Measurements from ENCODE around the gene ARHGAP15.
A peak's percentile ranks its signal among the peaks of the same experiment; 100 is the strongest.

Gene ARHGAP15

GRCh38 chr2:143146366-143146765 lies 17.1 kb downstream of the ARHGAP15 start:
- no peak for DNase-seq

GRCh38 chr2:143146815-143147530 lies 17.8 kb downstream of the ARHGAP15 start:
- no peak for DNase-seq

- no peak for DNase-seq
Observed at GRCh38 chr2:143148011-143148410, 18.8 kb downstream of the ARHGAP15 start.

- DNase-seq = no peak
Observed at GRCh38 chr2:143148757-143149156, 19.5 kb downstream of the ARHGAP15 start.

- no peak for DNase-seq
Observed at GRCh38 chr2:143150287-143150686, 21.1 kb downstream of the ARHGAP15 start.

GRCh38 chr2:143151111-143151752 lies 22.0 kb downstream of the ARHGAP15 start:
- DNase-seq = no peak

- no peak for DNase-seq
Observed at GRCh38 chr2:143152219-143152618, 23.0 kb downstream of the ARHGAP15 start.

- no peak for DNase-seq
Observed at GRCh38 chr2:143152637-143153036, 23.4 kb downstream of the ARHGAP15 start.

GRCh38 chr2:143155661-143156060 lies 26.4 kb downstream of the ARHGAP15 start:
- no peak for DNase-seq

- no peak for DNase-seq
Observed at GRCh38 chr2:143157001-143157400, 27.8 kb downstream of the ARHGAP15 start.

- no peak for DNase-seq
Observed at GRCh38 chr2:143157418-143157817, 28.2 kb downstream of the ARHGAP15 start.

GRCh38 chr2:143158098-143158497 lies 28.9 kb downstream of the ARHGAP15 start:
- DNase-seq = no peak

- DNase-seq = no peak
Observed at GRCh38 chr2:143158551-143159485, 29.6 kb downstream of the ARHGAP15 start.

- DNase-seq = no peak
Observed at GRCh38 chr2:143159486-143159840, 30.2 kb downstream of the ARHGAP15 start.

GRCh38 chr2:143160732-143161707 lies 31.8 kb downstream of the ARHGAP15 start:
- DNase-seq = no peak

- peak; percentile 62 for DNase-seq
Observed at GRCh38 chr2:143162123-143162837, 33.1 kb downstream of the ARHGAP15 start.

- no peak for DNase-seq
Observed at GRCh38 chr2:143162997-143163396, 33.8 kb downstream of the ARHGAP15 start.

GRCh38 chr2:143163499-143163898 lies 34.3 kb downstream of the ARHGAP15 start:
- DNase-seq = no peak

- DNase-seq = no peak
Observed at GRCh38 chr2:143165291-143165690, 36.1 kb downstream of the ARHGAP15 start.

- no peak for DNase-seq
Observed at GRCh38 chr2:143169105-143169504, 39.9 kb downstream of the ARHGAP15 start.

GRCh38 chr2:143171817-143172216 lies 42.6 kb downstream of the ARHGAP15 start:
- no peak for DNase-seq

GRCh38 chr2:143175438-143175837 lies 46.2 kb downstream of the ARHGAP15 start:
- DNase-seq = no peak

All from activated naive CD4-positive, alpha-beta T cell treated with anti-CD3 and anti-CD28 coated beads, Interleukin-2, amount 50 U/mL, for 16 hours (primary cell).